ENCODE results near the gene MSANTD7.
"Not testable (repeated sequence)": the region's sequence is repeated elsewhere in the genome, so short reads cannot be mapped to it uniquely, and the experiment has no call there.

Gene MSANTD7

GRCh38 chr10:14859775-14860174 lies 21.7 kb downstream of the MSANTD7 start:
- H3K27me3 ChIP-seq (ENCODE audit: insufficient read depth, poor library complexity, severe bottlenecking): no peaks in the 10 kb centered on the region
- TF ChIP-seq REST (IDR thresholded peaks at IDR 0.05; ENCODE audit: insufficient replicate concordance, low read depth) (no peak), CTCF (IDR thresholded peaks at IDR 0.05; ENCODE audit: insufficient read depth, low read length) (no peak), SPI1 (IDR thresholded peaks at IDR 0.05; ENCODE audit: borderline replicate concordance, low read depth) (no peak), POLR2AphosphoS5 (IDR thresholded peaks at IDR 0.05; ENCODE audit: low read depth) (no peak), GABPA (IDR thresholded peaks at IDR 0.05; ENCODE audit: low read depth) (no peak)

GRCh38 chr10:14860791-14861190 lies 22.7 kb downstream of the MSANTD7 start:
- Histone ChIP-seq H3K27me3 (ENCODE audit: insufficient read depth, poor library complexity, severe bottlenecking) (no peaks in the 10 kb centered on the region), H3K4me3 (replicated peaks; ENCODE audit: insufficient read depth, low read length) (no peak overlapping the region), H3K27ac (replicated peaks) (no peak overlapping the region)
- DNase-seq (ENCODE audit: low read depth in 1 of 2, low spot score in 1 of 2): no peak
- no peak for TF ChIP-seq GABPA (IDR thresholded peaks at IDR 0.05; ENCODE audit: low read depth)
- no peak for TF ChIP-seq POLR2AphosphoS5 (IDR thresholded peaks at IDR 0.05; ENCODE audit: low read depth)
- TF ChIP-seq SPI1 (IDR thresholded peaks at IDR 0.05; ENCODE audit: borderline replicate concordance, low read depth): no peak
- no peak for TF ChIP-seq REST (IDR thresholded peaks at IDR 0.05; ENCODE audit: insufficient replicate concordance, low read depth)
- TF ChIP-seq CTCF (IDR thresholded peaks at IDR 0.05; ENCODE audit: insufficient read depth, low read length): no peak

More at GRCh38 chr10:14859775-14860174, 21.7 kb downstream of the MSANTD7 start:
- no peak for DNase-seq (ENCODE audit: low read depth in 1 of 2, low spot score in 1 of 2)
- H3K4me3 ChIP-seq (replicated peaks; ENCODE audit: insufficient read depth, low read length): no peak overlapping the region
- no peak overlapping the region for H3K27ac ChIP-seq (replicated peaks)

- not testable (repeated sequence) for DNase-seq (ENCODE audit: low read depth in 1 of 2, low spot score in 1 of 2); H3K27ac ChIP-seq (replicated peaks); H3K4me3 ChIP-seq (replicated peaks; ENCODE audit: insufficient read depth, low read length); H3K27me3 ChIP-seq (ENCODE audit: insufficient read depth, poor library complexity, severe bottlenecking)
These were observed 26.4 kb downstream of the MSANTD7 start for GRCh38 chr10:14864466-14864865.

- H3K27ac ChIP-seq (replicated peaks); H3K4me3 ChIP-seq (replicated peaks; ENCODE audit: insufficient read depth, low read length); DNase-seq (ENCODE audit: low read depth in 1 of 2, low spot score in 1 of 2); H3K27me3 ChIP-seq (ENCODE audit: insufficient read depth, poor library complexity, severe bottlenecking): not testable (repeated sequence)
These were observed 26.8 kb downstream of the MSANTD7 start for GRCh38 chr10:14864871-14865270.

GRCh38 chr10:14873090-14873760 lies 35.1 kb downstream of the MSANTD7 start:
- TF ChIP-seq GABPA (IDR thresholded peaks at IDR 0.05; ENCODE audit: low read depth) (no peak), POLR2AphosphoS5 (IDR thresholded peaks at IDR 0.05; ENCODE audit: low read depth) (no peak), CTCF (IDR thresholded peaks at IDR 0.05; ENCODE audit: insufficient read depth, low read length) (no peak), REST (IDR thresholded peaks at IDR 0.05; ENCODE audit: insufficient replicate concordance, low read depth) (no peak), SPI1 (IDR thresholded peaks at IDR 0.05; ENCODE audit: borderline replicate concordance, low read depth) (no peak)
- DNase-seq (ENCODE audit: low read depth in 1 of 2, low spot score in 1 of 2): no peak
- H3K27me3 ChIP-seq (ENCODE audit: insufficient read depth, poor library complexity, severe bottlenecking): no peaks in the 10 kb centered on the region
- H3K4me3 ChIP-seq (replicated peaks; ENCODE audit: insufficient read depth, low read length): no peak overlapping the region
- H3K27ac ChIP-seq (replicated peaks): no peak overlapping the region
